ENCODE data around the gene RHEX.

The RHEX gene

GRCh38 chr1:206021626-206022365, 31.2 kb upstream of the RHEX start:
- TF ChIP-seq CTCF (IDR thresholded peaks at IDR 0.05): no peak

GRCh38 chr1:206022766-206023165, 30.2 kb upstream of the RHEX start:
- TF ChIP-seq CTCF (IDR thresholded peaks at IDR 0.05): no peak

- no peak for TF ChIP-seq CTCF (IDR thresholded peaks at IDR 0.05)
These were observed 29.3 kb upstream of the RHEX start, which contains the start of gene CTSE for GRCh38 chr1:206023695-206024094. Gene CTSE, minus strand, starts transcription at chr1:206023895. Its CDS starts 104 bp downstream, at chr1:206023791.

- TF ChIP-seq CTCF (IDR thresholded peaks at IDR 0.05): no peak
These were observed 27.6 kb upstream of the RHEX start for GRCh38 chr1:206025283-206025820.

- TF ChIP-seq CTCF (IDR thresholded peaks at IDR 0.05): no peak
These were observed 23.5 kb upstream of the RHEX start for GRCh38 chr1:206029484-206029883.

- TF ChIP-seq CTCF (IDR thresholded peaks at IDR 0.05): no peak
These were observed 22.8 kb upstream of the RHEX start for GRCh38 chr1:206030191-206030590.

- peak; percentile 99 for TF ChIP-seq CTCF (IDR thresholded peaks at IDR 0.05)
These were observed 22.3 kb upstream of the RHEX start for GRCh38 chr1:206030714-206031113.
